Ishikawa (cell line): Measurements from ENCODE around the gene SFT2D3.

Experiments used
- CREB1 ChIP-seq: IDR thresholded peaks from 2 replicates; pipeline ENCODE4 v1.6.1; 2012; ENCODE audit warnings: low read depth
- EGR1 ChIP-seq: IDR thresholded peaks from 2 replicates; pipeline ENCODE4 v1.6.1; 2012
- EP300 ChIP-seq: IDR thresholded peaks from 2 replicates; pipeline ENCODE4 v1.6.1; 2012; ENCODE audit warnings: borderline replicate concordance
- NFIC ChIP-seq: IDR thresholded peaks from 2 replicates; pipeline ENCODE4 v1.6.1; 2012
- RAD21 ChIP-seq: IDR thresholded peaks from 2 replicates; pipeline ENCODE4 v1.6.1; 2012; ENCODE audit warnings: low read depth
- REST ChIP-seq: IDR thresholded peaks from 2 replicates; pipeline ENCODE4 v1.6.1; 2012; ENCODE audit warnings: low read depth, mild to moderate bottlenecking
- TAF1 ChIP-seq: IDR thresholded peaks from 2 replicates; pipeline ENCODE4 v1.6.1; 2012; ENCODE audit warnings: low read depth, mild to moderate bottlenecking
- TEAD4 ChIP-seq: IDR thresholded peaks from 2 replicates; pipeline ENCODE4 v1.6.1; 2012
- USF1 ChIP-seq: IDR thresholded peaks from 2 replicates; pipeline ENCODE4 v1.6.1; 2012
- YY1 ChIP-seq: IDR thresholded peaks from 2 replicates; pipeline ENCODE4 v1.6.1; 2012; ENCODE audit warnings: low read depth
- ZBTB7A ChIP-seq: IDR thresholded peaks from 2 replicates; pipeline ENCODE4 v1.6.1; 2012; ENCODE audit warnings: low read depth
- TF ChIP-seq, protein P1 (sequence below): IDR thresholded peaks from 2 replicates; pipeline ENCODE4 v1.6.1; 2012

- no peak for TF ChIP-seq ZBTB7A
- no peak for TF ChIP-seq EGR1
- TF ChIP-seq RAD21: no peak
- TF ChIP-seq TAF1: no peak
- TF ChIP-seq YY1: no peak
- TF ChIP-seq CREB1: no peak
- TF ChIP-seq EP300: no peak
- TF ChIP-seq USF1: no peak
- no peak for TF ChIP-seq TEAD4
- no peak for TF ChIP-seq REST
- TF ChIP-seq, protein P1, sequence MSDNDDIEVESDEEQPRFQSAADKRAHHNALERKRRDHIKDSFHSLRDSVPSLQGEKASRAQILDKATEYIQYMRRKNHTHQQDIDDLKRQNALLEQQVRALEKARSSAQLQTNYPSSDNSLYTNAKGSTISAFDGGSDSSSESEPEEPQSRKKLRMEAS: no peak
- no peak for TF ChIP-seq NFIC
Observed at GRCh38 chr2:127726158-127726880, 25.0 kb downstream of the SFT2D3 start.
